ENCODE measurements around the gene THSD4.

The THSD4 gene

GRCh38 chr15:71238926-71239325, 123.7 kb downstream of the THSD4 start:
- Histone ChIP-seq H3K4me3 (ENCODE audit: low read length) (no peak overlapping the region), H3K27me3 (ENCODE audit: control insufficient read depth, low read length) (no peaks in the 10 kb centered on the region), H3K36me3 (ENCODE audit: control insufficient read depth, low read length) (no peaks in the 10 kb centered on the region), H3K79me2 (ENCODE audit: control insufficient read depth, low read length) (no peaks in the 10 kb centered on the region), H4K20me1 (ENCODE audit: control insufficient read depth, insufficient read depth, low read depth, low read length) (no peaks in the 10 kb centered on the region), H3K9me3 (ENCODE audit: control insufficient read depth, insufficient read depth, low read length) (no peaks in the 10 kb centered on the region), H3K4me1 (ENCODE audit: control insufficient read depth, low read length) (no peaks in the 10 kb centered on the region), H3F3A (ENCODE audit: control insufficient read depth, insufficient read depth) (no peaks in the 10 kb centered on the region), H3K27ac (ENCODE audit: low read depth, low read length) (no peak overlapping the region), H3K9me2 (replicated peaks; ENCODE audit: control insufficient read depth, low read length) (no peaks in the 10 kb centered on the region), H3K4me2 (ENCODE audit: low read length) (no peak overlapping the region)
- no peak for TF ChIP-seq EZH2phosphoT487 (IDR thresholded peaks at IDR 0.05; ENCODE audit: borderline replicate concordance, low read length)
- TF ChIP-seq, protein P1, sequence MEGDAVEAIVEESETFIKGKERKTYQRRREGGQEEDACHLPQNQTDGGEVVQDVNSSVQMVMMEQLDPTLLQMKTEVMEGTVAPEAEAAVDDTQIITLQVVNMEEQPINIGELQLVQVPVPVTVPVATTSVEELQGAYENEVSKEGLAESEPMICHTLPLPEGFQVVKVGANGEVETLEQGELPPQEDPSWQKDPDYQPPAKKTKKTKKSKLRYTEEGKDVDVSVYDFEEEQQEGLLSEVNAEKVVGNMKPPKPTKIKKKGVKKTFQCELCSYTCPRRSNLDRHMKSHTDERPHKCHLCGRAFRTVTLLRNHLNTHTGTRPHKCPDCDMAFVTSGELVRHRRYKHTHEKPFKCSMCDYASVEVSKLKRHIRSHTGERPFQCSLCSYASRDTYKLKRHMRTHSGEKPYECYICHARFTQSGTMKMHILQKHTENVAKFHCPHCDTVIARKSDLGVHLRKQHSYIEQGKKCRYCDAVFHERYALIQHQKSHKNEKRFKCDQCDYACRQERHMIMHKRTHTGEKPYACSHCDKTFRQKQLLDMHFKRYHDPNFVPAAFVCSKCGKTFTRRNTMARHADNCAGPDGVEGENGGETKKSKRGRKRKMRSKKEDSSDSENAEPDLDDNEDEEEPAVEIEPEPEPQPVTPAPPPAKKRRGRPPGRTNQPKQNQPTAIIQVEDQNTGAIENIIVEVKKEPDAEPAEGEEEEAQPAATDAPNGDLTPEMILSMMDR (IDR thresholded peaks at IDR 0.05; ENCODE audit: low read depth, low read length, poor library complexity, severe bottlenecking): no peak

GRCh38 chr15:71239592-71240364, 124.5 kb downstream of the THSD4 start:
- H3K79me2 ChIP-seq (ENCODE audit: control insufficient read depth, low read length): no peaks in the 10 kb centered on the region
- no peak for TF ChIP-seq EZH2phosphoT487 (IDR thresholded peaks at IDR 0.05; ENCODE audit: borderline replicate concordance, low read length)
- TF ChIP-seq, protein P1 (IDR thresholded peaks at IDR 0.05; ENCODE audit: low read depth, low read length, poor library complexity, severe bottlenecking): no peak
- no peaks in the 10 kb centered on the region for H4K20me1 ChIP-seq (ENCODE audit: control insufficient read depth, insufficient read depth, low read depth, low read length)
- H3K4me1 ChIP-seq (ENCODE audit: control insufficient read depth, low read length): no peaks in the 10 kb centered on the region
- H3F3A ChIP-seq (ENCODE audit: control insufficient read depth, insufficient read depth): no peaks in the 10 kb centered on the region
- no peaks in the 10 kb centered on the region for H3K36me3 ChIP-seq (ENCODE audit: control insufficient read depth, low read length)
- H3K4me2 ChIP-seq (ENCODE audit: low read length): no peak overlapping the region
- no peaks in the 10 kb centered on the region for H3K9me2 ChIP-seq (replicated peaks; ENCODE audit: control insufficient read depth, low read length)
- no peaks in the 10 kb centered on the region for H3K9me3 ChIP-seq (ENCODE audit: control insufficient read depth, insufficient read depth, low read length)
- H3K4me3 ChIP-seq (ENCODE audit: low read length): no peak overlapping the region
- H3K27me3 ChIP-seq (ENCODE audit: control insufficient read depth, low read length): no peaks in the 10 kb centered on the region
- no peak overlapping the region for H3K27ac ChIP-seq (ENCODE audit: low read depth, low read length)

GRCh38 chr15:71242292-71242691, 127.0 kb downstream of the THSD4 start:
- no peaks in the 10 kb centered on the region for H4K20me1 ChIP-seq (ENCODE audit: control insufficient read depth, insufficient read depth, low read depth, low read length)
- H3K4me1 ChIP-seq (ENCODE audit: control insufficient read depth, low read length): no peaks in the 10 kb centered on the region
- H3K4me3 ChIP-seq (ENCODE audit: low read length): no peak overlapping the region
- H3K9me3 ChIP-seq (ENCODE audit: control insufficient read depth, insufficient read depth, low read length): no peaks in the 10 kb centered on the region
- no peak overlapping the region for H3K27ac ChIP-seq (ENCODE audit: low read depth, low read length)
- H3K9me2 ChIP-seq (replicated peaks; ENCODE audit: control insufficient read depth, low read length): no peaks in the 10 kb centered on the region
- no peaks in the 10 kb centered on the region for H3K27me3 ChIP-seq (ENCODE audit: control insufficient read depth, low read length)
- H3K4me2 ChIP-seq (ENCODE audit: low read length): no peak overlapping the region
- no peaks in the 10 kb centered on the region for H3K79me2 ChIP-seq (ENCODE audit: control insufficient read depth, low read length)
- H3K36me3 ChIP-seq (ENCODE audit: control insufficient read depth, low read length): no peaks in the 10 kb centered on the region
- no peak for TF ChIP-seq EZH2phosphoT487 (IDR thresholded peaks at IDR 0.05; ENCODE audit: borderline replicate concordance, low read length)
- TF ChIP-seq, protein P1 (IDR thresholded peaks at IDR 0.05; ENCODE audit: low read depth, low read length, poor library complexity, severe bottlenecking): no peak
- H3F3A ChIP-seq (ENCODE audit: control insufficient read depth, insufficient read depth): no peaks in the 10 kb centered on the region
